Gastroesophageal sphincter (tissue), 4 donors: ENCODE measurements around the gene TMEM266. TPM values are rescaled to one million over a fixed set of nuclear protein-coding genes. Genes with fewer than 3 reads are reported as not detected.

Experiments
- ATAC-seq: fragments of 150-250 bp; one replicate; pipeline ENCODE4 v1.9.1; 2016; ENCODE audit warnings: mild to moderate bottlenecking, moderate library complexity
- H3K27ac ChIP-seq, 4 donors: fragments of 200-600 bp; sonication (generic) in 3 of 4; 1 replicate in 3 of 4; 2 replicates in 1 of 4; pipeline ENCODE4 v1.5.1; 2016 to 2019
- H3K27me3 ChIP-seq: fragments of 200-600 bp; sonication (generic); one replicate; pipeline ENCODE4 v1.5.1; 2019
- H3K36me3 ChIP-seq, 2 donors: fragments of 200-600 bp; sonication (generic); one replicate each; pipeline ENCODE4 v1.5.1; 2019; ENCODE audit warnings: control low read depth in 1 of 2
- H3K4me1 ChIP-seq, 3 donors: fragments of 200-600 bp; sonication (generic); 1 replicate in 2 of 3; 2 replicates in 1 of 3; pipeline ENCODE4 v1.5.1; 2016 to 2019; ENCODE audit warnings: control low read depth in 2 of 3
- H3K4me3 ChIP-seq, 2 donors: fragments of 200-600 bp; sonication (generic); one replicate each; pipeline ENCODE4 v1.5.1; 2019; ENCODE audit warnings: mild to moderate bottlenecking in 1 of 2, moderate library complexity in 1 of 2
- H3K9me3 ChIP-seq, 3 donors: fragments of 200-600 bp; sonication (generic); one replicate each; pipeline ENCODE4 v1.5.1; 2017 to 2019; ENCODE audit warnings: control low read depth in 2 of 3
- EP300 ChIP-seq: sonication (generic); formaldehyde crosslinking; IDR thresholded peaks from one replicate; pipeline ENCODE4 v1.6.1; 2017; ENCODE audit warnings: antibody characterized with exemption, mild to moderate bottlenecking
- POLR2A ChIP-seq, 2 donors: fragments of 450-650 bp; IDR thresholded peaks; one replicate each; pipeline ENCODE4 v1.6.1; 2017; ENCODE audit warnings: antibody characterized with exemption in 2 of 2, mild to moderate bottlenecking in 2 of 2, moderate library complexity in 1 of 2
- POLR2AphosphoS5 ChIP-seq: sonication (generic); formaldehyde crosslinking; IDR thresholded peaks from one replicate; pipeline ENCODE4 v1.6.1; 2017; ENCODE audit warnings: antibody characterized with exemption
- WGBS, 2 donors: methylation state at CpG; one replicate each; pipeline ENCODE4 v1.1.5; 2018; ENCODE audit warnings: low coverage in 1 of 2; 5-methylcytosine and 5-hydroxymethylcytosine counted together
- total RNA-seq, 4 donors: library from RNA; depleted of rRNA; stranded (reverse); fragments of >200 nt; gene quantifications; one replicate each; pipeline ENCODE4 v1.1.0, GENCODE V29; 2016
- TF ChIP-seq, protein P1 (sequence below), 4 experiments: fragments of 200-600 bp in 2 of 4; fragments of 450-650 bp in 2 of 4; sonication (generic) in 1 of 4; IDR thresholded peaks; one replicate each; pipeline ENCODE4 v1.5.1; 2017 to 2019; ENCODE audit warnings: antibody characterized with exemption in 4 of 4, mild to moderate bottlenecking in 2 of 4, moderate library complexity in 2 of 4

TMEM266 gene
- total RNA-seq, 4 donors from 2014 or later: 0.77 TPM; not detected in 3

DNA sequence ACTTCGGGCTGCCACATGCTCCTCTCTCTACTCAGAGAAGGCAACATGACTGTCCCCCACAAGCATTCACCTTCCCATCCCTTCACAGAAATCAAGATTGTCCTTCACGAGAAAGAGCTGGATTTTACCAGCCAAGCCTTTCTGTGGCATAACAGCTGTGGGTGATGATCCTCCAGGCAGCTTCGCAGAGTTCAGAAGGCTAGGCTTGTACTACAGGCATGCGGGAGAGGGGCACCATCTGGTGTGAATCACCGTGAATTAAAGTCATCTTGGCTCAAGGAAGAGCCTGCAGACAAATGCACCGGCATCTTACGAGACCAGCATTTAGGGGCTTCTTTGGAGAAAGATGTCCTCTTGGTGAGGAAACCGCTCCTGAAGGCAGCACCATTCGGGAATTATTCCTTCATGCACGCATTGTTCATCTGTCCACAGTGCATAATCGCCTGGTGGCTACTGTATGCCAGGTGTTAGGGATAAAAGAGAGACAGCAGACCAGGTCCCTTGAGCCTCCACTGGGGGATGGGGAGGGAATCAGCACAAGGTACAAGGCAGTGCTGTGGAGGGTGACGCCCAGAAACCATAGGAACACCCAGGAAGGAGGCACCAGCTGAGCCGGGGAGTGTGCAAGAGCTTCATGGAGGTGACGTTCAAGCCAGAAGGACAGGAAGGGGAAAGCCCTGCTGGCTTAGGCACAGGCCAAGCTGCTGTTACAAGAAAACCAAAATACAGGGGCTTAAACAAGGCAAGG, 108.6 kb downstream of the TMEM266 start:
- H3K36me3 ChIP-seq: no peaks in the 10 kb centered on the region
- no peak for TF ChIP-seq POLR2AphosphoS5
- TF ChIP-seq, protein P1, sequence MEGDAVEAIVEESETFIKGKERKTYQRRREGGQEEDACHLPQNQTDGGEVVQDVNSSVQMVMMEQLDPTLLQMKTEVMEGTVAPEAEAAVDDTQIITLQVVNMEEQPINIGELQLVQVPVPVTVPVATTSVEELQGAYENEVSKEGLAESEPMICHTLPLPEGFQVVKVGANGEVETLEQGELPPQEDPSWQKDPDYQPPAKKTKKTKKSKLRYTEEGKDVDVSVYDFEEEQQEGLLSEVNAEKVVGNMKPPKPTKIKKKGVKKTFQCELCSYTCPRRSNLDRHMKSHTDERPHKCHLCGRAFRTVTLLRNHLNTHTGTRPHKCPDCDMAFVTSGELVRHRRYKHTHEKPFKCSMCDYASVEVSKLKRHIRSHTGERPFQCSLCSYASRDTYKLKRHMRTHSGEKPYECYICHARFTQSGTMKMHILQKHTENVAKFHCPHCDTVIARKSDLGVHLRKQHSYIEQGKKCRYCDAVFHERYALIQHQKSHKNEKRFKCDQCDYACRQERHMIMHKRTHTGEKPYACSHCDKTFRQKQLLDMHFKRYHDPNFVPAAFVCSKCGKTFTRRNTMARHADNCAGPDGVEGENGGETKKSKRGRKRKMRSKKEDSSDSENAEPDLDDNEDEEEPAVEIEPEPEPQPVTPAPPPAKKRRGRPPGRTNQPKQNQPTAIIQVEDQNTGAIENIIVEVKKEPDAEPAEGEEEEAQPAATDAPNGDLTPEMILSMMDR (IDR thresholded peaks at IDR 0.05): no peak
- TF ChIP-seq POLR2A (IDR thresholded peaks at IDR 0.05): no peak
- no peak for TF ChIP-seq EP300
- H3K27ac ChIP-seq: no peak overlapping the region
- H3K27me3 ChIP-seq: no peaks in the 10 kb centered on the region
- H3K4me1 ChIP-seq: peaks cover 0 to 10% (median 9%) of the 10 kb centered on the region in 3 donors
- WGBS, 2 donors: 82 to 85% methylated on average over 5 to 9 of the region's 14 CpGs
- H3K9me3 ChIP-seq: no peaks in the 10 kb centered on the region
- ATAC-seq: no peak
- H3K4me3 ChIP-seq: no peak overlapping the region

DNA sequence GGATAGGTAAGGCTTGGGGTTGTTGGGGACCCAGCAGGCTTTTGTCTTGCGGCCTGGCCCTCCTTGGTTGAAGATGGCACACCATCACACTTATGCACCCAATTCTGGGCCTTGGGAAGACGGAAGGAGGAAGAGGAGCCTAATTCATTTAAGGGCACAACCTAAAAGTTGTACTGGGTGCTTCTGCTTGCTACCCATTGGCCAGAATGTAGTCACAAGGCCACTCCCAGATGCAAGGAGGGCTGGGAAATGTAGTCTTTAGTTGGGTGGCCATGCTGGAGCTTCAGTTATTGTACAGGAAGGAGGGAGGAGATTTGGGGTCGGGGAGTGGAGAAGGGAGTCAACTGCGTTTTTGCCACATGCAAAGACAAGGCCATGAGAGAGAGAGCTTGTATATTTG, 109.2 kb downstream of the TMEM266 start:
- peak overlapping the region in 1 of 4 donors; percentile 77 for H3K27ac ChIP-seq
- H3K4me3 ChIP-seq: no peak overlapping the region
- peaks cover 0 to 9% (median 8%) of the 10 kb centered on the region in 3 donors for H3K4me1 ChIP-seq
- ATAC-seq: no peak
- no peaks in the 10 kb centered on the region for H3K27me3 ChIP-seq
- no peaks in the 10 kb centered on the region for H3K9me3 ChIP-seq
- 54 to 67% methylated on average over 2 to 3 of the region's 4 CpGs for WGBS, 2 donors
- no peaks in the 10 kb centered on the region for H3K36me3 ChIP-seq
- TF ChIP-seq POLR2AphosphoS5: no peak
- TF ChIP-seq, protein P1 (IDR thresholded peaks at IDR 0.05): no peak

DNA sequence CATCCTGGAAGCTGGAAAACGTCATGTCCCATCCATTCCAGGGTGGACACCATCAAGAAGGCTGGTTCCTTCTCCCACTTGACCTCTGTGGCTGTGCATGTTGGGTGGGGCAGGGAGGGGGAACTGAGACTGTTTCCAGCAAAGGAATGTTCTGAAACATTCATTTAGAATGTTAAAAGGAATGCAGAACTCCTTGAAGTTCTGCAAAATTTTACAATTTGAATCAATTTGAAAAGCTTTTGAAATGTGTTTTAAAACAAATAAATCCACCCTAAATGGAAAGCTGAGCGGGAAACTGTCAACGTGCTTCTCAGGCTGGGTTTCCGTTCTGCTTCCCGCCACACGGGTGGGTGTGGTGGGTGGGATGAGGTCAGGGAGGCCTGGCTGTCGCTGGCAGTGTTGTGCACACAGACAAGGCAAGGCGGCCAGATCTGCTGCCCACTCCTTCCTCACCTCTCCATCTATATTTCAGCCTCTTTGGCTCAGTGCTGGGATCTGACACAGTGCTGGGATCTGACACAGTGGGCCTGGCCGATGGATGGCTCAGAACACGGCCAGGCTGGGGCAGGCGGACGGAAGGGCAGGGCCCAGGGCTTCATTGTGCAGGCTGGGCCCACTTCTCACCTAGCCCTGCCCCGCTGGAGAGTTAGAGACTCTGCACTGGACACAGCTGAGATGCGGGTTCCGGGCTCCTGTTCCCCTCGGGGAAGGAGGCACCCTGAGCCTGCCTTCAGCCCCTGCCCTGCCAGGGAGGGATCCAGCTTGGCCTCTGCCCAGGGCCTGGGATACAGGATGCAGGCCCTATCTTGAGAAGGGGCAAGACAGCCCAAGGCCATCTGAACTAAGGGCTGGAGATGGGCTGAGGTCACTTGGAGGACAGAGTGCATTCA, 110.4 kb downstream of the TMEM266 start:
- H3K4me3 ChIP-seq: no peak overlapping the region
- TF ChIP-seq POLR2A (IDR thresholded peaks at IDR 0.05): no peak
- TF ChIP-seq, protein P1 (IDR thresholded peaks at IDR 0.05): no peak
- TF ChIP-seq POLR2AphosphoS5: no peak
- TF ChIP-seq EP300: no peak
- peaks cover 0 to 9% (median 8%) of the 10 kb centered on the region in 3 donors for H3K4me1 ChIP-seq
- no peaks in the 10 kb centered on the region for H3K36me3 ChIP-seq
- WGBS, 2 donors: 22 to 81% methylated on average over 4 to 7 of the region's 16 CpGs
- peak overlapping the region in 3 of 4 donors; percentile 27 to 77 (median 68) for H3K27ac ChIP-seq
- H3K9me3 ChIP-seq: no peaks in the 10 kb centered on the region
- peak; percentile 60 for ATAC-seq
- peaks cover 3% of the 10 kb centered on the region for H3K27me3 ChIP-seq

DNA sequence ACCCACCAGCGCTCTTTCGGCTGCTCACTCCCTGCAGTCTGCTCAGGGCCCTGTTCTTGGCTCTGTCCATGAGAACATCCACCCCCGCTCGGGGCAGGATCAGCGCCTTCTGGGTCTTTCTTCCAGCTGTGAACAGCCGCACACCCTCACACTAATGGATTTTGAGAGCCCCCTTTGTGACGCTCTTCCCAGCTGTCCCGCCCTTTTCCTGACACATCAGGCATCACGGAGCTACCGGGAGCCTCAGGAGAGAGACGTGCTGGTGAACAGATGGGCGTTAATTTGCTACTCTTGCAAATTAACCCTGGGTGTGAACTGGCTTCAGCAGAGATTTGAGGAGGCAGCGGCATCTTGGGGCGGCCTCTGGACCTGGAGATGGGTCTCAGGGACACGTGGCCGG, 113.0 kb downstream of the TMEM266 start:
- Histone ChIP-seq H3K27me3 (peaks cover 28% of the 10 kb centered on the region), H3K4me3 (no peak overlapping the region), H3K9me3 (no peaks in the 10 kb centered on the region), H3K27ac (peak overlapping the region in 1 of 4 donors; percentile 42), H3K36me3 (no peaks in the 10 kb centered on the region), H3K4me1 (peaks cover 0 to 9% (median 8%) of the 10 kb centered on the region in 3 donors)
- no peak for ATAC-seq
- WGBS, 2 donors: 18% methylated on average over 5 of the region's 16 CpGs; no CpG with 5 or more reads in 1 of the 2 donors
- TF ChIP-seq EP300 (no peak), POLR2AphosphoS5 (no peak), POLR2A (IDR thresholded peaks at IDR 0.05) (no peak)
- TF ChIP-seq, protein P1 (IDR thresholded peaks at IDR 0.05): no peak
